OCI-M2 (cell line): ENCODE data around the gene ABT1.

Experiments
- DNase-seq: peaks from one replicate; lab custom pipeline; 2025; ENCODE audit not compliant: unreplicated experiment; lab: John Stamatoyannopoulos, UW

Gene ABT1

DNA sequence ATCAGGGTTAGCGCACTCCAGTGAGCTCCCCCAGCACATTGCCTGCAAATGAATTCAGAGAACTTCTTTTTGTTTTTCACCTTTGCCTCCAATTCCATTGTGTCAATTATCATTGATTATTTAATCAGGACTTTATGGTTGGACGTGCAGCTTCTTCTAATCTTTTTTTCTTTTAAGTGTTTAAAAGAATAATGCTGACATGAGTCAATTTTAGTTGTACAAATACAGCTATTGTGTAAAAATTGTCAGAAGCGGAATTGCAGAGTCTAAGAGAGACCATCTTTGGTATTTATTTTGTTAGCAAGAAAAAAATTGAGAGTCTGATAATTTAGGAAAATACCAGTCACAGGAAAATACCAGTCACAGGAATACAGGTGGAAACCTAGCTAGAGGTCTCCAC is 5.5 kb downstream of the ABT1 start:
- no peak for DNase-seq

DNA sequence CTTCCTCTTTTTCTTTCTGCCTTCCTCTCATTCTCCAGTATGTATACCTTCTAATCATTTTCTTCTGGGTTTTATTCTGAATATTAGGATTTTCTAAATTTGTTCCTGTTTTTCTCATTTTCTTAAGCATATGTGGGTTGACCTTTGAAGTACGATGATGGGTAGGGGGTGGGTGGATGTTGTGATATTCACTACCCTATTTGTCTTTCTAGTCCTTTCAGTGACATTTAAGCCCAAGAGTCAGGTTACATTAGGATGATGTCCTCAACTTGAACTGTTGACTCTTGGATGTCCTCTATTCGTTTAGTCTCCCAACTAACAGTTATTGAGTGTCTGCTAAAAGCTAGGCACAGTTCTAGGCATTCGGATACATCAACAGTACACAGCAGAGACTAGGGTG is 7.3 kb downstream of the ABT1 start:
- DNase-seq, result no peak

DNA sequence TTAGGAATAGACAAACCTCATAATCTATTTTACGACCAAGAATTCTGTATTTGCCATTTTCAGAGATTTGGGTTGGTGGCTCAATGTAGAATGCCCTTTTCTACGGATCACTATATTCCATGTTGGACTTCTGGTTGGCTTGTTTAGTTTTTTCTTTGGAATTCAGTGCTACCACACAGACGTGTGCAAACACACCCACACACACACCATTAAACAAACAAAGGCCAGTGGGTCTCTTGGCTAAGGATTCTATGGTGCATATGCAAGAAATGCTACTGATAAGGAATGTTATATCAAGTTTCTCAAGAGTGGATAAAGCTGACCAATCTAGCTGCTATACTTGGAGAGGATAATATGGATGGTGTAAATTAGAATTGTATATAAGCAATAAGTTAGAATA is 8.0 kb downstream of the ABT1 start:
- no peak for DNase-seq

DNA sequence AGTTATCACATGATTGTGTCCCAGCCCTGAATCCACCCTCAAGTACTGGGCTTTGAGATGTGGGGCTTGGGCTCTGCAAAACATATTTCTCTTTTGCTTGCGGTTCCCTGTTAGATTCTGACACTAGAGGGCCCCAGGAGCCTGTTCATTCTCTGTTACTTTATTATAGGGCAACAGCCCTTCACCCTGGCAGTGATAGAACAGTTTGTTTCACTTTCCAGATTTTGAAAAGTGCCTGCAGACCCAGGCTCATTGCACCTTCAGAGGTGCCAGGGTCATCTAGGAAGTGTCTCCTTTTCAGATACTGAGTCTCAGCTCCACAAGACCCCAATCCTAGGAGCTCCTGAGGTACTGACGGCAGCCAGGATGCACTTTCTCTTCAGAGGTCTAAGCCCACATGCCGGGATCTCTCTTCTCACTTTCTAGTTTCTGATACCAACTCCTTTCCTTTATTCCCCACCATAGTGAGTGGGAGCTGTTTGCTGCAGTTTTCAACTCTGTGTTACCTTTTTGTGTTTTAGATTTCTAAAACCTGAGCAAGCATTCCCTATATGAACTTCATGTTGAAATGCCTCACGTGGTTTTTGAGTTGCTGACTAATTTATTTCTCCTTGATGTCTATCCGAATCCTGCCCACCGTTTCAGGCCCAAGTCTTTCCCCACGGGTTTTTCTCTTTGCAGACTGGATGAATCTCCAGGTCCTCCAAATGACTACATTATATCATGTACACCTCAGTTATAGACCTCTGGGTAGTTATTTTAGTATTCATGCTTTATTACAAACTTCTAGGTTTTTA is 10.9 kb downstream of the ABT1 start:
- peak; percentile 40 for DNase-seq

DNA sequence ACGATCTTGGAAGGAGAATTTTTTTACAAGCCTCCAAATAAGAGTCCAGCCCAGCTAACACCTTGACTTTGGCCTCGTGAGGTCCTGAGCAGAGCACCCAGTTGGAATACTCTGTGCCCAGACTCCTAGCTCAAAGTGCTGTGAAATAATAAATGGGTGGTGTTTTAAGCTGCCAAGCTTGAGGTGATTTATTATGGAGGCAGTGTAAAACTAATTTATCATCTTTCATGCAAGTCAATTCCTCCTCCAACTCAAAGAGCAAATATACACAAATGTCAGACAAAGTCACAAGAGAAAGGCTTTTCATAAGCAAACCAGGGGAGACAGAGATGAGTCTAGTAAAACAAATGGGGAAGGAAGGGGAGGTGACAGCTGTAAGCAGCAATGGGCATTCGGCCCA is 12.7 kb downstream of the ABT1 start:
- DNase-seq, result no peak

DNA sequence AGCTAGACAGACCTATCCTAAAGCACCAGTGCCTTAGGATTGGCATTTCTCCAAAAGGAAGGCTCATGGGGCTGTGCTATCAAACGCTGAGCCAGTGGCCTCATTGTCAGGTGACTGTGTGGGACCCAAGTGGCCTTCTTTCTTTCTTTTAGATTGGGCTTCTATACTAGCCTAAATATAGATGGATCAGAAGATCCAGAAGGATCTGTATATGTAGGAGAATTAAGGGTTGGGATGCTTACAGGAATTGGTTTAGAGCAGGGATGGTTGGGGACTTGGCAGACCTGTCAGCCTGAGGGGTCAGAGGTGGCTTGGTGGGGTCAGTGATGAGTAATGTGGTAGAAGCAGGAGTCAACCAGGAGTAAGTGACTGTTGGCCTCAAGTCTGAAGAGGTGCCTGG is 14.8 kb downstream of the ABT1 start:
- no peak for DNase-seq

DNA sequence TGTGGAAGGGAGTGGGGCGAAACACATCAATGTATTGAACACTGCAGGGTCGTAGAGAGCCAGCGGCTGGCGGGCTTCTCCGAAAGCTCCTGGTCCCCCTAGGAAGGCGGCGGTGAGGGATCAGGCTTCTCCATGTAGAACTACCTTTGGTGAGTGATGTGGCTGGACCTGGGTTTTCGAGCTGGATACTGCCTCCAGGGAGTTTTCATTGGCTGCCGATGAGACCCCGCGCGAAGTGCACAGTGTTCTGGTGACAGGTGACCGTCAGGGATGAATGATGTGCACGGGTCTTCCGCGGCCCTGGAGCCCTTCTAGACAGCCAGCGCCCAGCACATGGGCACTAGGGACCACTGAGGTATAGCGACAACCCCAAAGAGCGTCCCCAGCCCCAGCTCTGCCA is 16.4 kb downstream of the ABT1 start:
- DNase-seq, result no peak

DNA sequence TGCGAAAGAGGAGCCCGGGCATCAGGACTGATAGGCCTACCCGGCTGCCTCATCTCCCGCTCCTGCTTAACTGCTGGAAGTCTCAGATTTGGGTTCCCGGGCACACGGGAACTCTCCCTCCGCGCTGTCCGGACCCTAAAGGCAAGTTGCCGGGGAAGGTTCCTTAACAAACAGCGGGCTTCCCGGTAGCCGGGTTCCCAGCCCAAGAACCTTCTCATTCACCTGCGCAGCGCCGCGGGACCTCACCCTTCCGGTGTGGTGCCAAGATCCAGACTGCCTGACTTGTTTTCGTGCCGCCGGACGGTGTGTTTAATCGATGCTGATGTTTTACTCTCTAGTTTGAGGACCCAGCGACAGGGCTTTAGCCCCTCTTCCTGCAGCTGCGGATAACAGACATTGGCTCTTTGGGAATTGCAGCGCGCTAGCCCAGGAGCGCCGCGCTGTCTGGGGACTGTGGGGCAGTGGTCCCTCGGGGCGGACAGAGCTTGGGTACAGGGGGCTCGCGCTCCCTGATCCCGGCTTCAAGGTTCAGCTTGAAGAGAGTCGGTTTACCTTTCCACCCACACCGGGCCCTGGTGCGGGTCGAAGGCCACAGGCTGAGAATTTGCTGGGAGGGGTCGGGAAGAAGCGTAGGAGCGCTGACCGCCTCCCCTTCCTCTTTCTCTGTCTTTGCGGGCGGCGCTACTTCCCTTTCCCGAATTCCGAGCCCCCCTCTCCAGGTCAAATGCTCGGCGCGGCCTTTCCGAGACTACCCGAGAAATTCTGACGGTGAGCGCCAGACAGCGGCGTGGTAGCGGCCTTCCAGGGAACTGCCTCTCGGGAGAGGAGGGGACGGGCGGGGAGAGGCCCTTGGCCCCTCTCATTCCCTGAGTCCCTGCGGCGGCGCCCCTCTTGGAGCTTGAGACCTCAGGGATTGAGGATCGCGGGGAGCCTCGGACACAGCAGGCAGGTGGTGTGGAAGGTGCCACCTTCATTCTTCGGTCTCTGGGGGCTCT is 17.2 kb downstream of the ABT1 start:
- no peak for DNase-seq

DNA sequence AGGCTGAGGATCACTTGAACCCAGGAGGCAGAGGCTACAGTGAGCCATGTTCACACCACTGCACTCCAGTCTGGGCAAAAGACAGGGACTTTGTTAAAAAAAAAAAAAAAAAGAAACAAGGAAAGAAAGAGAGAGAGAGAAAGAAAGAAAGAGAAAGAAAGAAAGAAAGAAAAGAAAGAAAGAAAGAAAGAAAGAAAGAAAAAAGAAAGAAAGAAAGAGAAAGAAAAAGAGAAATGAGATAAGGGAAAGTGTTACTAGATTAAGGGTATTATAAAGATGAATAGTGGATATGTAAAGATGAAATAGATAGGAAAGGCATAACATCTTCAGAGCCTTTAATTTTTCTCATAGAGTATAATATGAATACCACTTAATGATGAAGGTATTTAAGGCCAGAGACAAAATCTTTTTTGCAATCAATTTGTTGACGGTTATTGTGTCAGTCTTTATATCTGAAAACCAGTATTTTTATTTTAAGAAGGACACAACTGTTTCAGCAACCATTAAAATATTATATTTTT is 26.6 kb downstream of the ABT1 start:
- no peak for DNase-seq

DNA sequence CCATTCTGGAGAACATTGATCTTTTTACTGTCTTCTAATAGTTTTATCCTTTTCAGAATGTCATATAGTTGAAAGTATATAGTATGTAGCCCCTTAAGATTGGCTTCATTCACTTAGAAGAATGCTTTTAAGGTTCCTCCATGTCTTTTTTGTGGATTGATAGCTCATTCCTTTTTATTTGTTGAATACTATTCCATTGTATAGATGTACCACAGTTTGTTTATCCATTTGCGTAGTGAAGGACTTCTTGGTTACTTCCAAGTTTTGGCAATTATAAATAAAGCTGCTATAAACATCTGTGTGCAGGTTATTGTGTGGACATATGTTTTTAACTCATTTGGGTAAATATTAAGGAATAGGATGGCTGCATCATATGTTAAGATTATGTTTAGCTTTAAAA is 27.8 kb downstream of the ABT1 start:
- no peak for DNase-seq

DNA sequence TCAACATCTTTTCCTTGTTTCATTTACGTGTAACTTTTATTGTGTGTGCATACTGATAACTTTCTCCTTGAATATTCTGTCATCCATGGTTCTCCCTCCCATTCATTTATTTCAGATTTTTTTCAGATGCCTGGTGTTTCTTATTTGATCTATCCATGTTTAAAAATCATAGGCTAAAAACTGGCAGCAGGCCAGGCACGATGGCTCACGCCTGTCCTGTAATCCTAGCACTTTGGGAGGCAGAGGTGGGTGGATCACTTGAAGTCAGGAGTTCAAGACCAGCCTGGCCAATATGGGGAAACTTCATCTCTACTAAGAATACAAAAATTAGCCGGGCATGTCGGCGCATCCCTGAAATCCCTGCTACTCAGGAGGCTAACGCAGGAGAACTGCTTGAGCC is 31.1 kb downstream of the ABT1 start:
- no peak for DNase-seq

DNA sequence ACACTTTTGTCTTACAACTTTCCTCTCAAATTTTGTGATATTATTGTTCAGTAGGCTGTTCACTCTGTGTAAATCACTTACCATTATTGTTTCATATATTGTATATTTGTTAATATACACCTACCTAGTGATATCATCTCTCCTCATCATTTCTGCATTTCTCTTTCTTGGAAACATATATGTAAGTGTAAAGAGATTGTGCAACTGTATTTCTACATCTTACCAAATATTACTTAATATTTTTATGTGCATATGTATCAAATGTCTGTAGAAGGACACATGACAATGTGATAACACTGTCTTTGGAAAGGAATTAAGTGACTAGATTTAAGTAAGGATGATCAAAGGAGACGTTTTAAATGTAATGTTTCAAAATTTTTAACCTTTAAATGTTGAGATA is 32.6 kb downstream of the ABT1 start:
- DNase-seq, result no peak

DNA sequence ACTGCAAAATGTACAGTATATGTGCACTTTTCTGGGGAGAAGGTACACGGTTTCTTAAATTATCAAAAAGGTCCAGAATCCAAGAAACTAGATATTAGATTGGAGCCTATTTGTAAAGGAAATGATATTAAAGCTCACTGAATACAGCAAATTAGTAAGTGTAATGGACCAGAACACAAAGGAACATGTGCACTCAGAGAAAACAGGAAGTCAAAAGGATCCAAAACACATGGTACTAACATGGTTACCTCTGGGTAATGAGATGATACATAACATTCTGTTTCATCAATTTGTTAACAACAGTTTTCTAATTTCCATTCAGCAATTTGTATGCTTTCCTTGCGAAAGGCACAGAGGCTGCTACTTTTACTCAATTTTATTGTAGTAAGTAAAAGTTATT is 44.1 kb downstream of the ABT1 start:
- DNase-seq, result no peak

DNA sequence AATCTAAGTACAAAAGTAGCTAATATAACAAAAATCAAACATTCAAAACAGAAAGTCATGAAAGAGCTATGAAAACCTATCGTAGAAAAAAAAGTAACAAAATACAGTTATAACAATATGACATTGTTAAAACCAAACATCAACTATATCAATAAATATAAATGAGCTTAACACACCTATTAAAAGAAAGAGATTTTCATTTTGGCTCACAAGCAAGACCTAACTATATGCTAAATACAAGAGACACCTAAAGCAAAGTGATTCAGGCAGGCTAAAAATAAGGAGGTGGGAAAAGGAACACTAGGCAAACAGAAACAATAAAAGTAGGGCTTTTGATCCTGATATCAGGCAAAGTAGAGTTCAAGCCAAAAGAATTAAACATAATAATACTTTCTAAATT is 49.3 kb downstream of the ABT1 start:
- no peak for DNase-seq
